Testis (tissue), 2 donors: ENCODE measurements around the gene GPER1.

ENCODE experiments used
- POLR2A ChIP-seq: fragments of 450-650 bp; IDR thresholded peaks from one replicate; pipeline ENCODE4 v1.6.1; 2017; ENCODE audit warnings: antibody characterized with exemption, mild to moderate bottlenecking, moderate library complexity
- TF ChIP-seq, protein P1 (sequence below), 3 experiments: fragments of 450-650 bp in 2 of 3; fragments of 200-600 bp in 1 of 3; sonication (generic) in 1 of 3; IDR thresholded peaks; one replicate each; pipeline ENCODE4 v1.5.1; 2016 to 2019; ENCODE audit warnings: antibody characterized with exemption in 3 of 3, mild to moderate bottlenecking in 2 of 3, moderate library complexity in 1 of 3

DNA sequence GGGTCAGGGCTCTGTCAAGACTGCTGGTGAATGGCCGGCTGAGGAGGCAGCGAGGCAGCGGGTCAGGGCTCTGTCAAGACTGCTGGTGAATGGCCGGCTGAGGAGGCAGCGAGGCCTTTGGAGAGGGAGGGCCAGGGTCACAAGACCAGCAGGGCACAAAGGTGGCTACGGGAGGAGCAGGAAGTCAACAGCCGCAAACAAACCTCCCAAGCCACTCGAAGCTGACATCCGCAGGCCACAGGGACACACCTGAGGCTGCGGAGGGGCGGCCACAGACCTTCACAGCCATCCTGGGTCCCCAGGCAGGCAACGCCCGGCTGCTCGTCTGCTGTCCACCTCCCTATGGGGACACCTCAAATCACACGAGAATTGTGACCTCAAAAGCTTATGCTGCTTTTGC is 8.9 kb upstream of the GPER1 start:
- TF ChIP-seq, protein P1, sequence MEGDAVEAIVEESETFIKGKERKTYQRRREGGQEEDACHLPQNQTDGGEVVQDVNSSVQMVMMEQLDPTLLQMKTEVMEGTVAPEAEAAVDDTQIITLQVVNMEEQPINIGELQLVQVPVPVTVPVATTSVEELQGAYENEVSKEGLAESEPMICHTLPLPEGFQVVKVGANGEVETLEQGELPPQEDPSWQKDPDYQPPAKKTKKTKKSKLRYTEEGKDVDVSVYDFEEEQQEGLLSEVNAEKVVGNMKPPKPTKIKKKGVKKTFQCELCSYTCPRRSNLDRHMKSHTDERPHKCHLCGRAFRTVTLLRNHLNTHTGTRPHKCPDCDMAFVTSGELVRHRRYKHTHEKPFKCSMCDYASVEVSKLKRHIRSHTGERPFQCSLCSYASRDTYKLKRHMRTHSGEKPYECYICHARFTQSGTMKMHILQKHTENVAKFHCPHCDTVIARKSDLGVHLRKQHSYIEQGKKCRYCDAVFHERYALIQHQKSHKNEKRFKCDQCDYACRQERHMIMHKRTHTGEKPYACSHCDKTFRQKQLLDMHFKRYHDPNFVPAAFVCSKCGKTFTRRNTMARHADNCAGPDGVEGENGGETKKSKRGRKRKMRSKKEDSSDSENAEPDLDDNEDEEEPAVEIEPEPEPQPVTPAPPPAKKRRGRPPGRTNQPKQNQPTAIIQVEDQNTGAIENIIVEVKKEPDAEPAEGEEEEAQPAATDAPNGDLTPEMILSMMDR (IDR thresholded peaks at IDR 0.05) = no peak
- TF ChIP-seq POLR2A = no peak
